Measurements from ENCODE around the gene PLCH1. TPM values are rescaled to one million over a fixed set of nuclear protein-coding genes. Genes with fewer than 3 reads are reported as not detected.

Gene PLCH1
- total RNA-seq, 1 experiment from 2014 or later = 1.4 TPM

DNA sequence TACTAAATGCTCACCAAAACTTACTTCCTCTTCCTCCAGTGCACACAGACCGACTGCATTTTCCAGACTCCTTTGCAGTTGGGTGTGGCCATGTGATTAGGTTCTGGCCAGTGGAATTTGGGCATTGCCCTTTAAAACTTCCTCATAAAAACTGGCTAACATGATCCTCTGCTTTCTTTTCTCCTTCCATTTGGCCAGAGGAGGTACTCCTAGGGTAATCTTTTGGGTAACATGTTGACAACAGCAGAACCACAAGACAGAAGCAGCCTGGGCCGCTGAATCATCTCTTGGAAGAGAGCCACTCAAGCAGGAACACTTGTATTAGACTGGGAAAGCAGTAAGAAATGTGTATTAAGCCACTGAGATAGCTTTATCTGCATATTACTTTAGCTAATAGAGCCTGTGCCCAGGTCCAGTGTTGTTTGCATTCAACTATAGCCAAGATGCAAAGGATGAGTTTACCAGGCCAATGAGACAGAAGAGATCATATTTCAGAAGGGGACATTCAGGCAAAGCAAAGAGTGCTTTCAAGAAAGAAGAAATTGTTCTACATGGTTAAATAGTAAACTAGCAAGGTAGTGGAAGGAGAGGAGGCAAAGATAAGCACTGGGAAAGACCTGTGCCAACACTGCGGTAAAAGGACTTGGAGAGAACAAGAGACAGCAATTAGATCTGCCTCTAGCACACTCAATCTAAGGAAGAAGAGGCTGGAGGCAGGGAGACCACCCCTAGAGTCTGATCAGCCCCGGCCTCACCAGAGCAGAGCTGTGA is 79.8 kb downstream of the PLCH1 start:
- TF ChIP-seq, protein P1, sequence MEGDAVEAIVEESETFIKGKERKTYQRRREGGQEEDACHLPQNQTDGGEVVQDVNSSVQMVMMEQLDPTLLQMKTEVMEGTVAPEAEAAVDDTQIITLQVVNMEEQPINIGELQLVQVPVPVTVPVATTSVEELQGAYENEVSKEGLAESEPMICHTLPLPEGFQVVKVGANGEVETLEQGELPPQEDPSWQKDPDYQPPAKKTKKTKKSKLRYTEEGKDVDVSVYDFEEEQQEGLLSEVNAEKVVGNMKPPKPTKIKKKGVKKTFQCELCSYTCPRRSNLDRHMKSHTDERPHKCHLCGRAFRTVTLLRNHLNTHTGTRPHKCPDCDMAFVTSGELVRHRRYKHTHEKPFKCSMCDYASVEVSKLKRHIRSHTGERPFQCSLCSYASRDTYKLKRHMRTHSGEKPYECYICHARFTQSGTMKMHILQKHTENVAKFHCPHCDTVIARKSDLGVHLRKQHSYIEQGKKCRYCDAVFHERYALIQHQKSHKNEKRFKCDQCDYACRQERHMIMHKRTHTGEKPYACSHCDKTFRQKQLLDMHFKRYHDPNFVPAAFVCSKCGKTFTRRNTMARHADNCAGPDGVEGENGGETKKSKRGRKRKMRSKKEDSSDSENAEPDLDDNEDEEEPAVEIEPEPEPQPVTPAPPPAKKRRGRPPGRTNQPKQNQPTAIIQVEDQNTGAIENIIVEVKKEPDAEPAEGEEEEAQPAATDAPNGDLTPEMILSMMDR (conservative IDR thresholded peaks at IDR 0.05) = no peak
- TF ChIP-seq EZH2 (IDR thresholded peaks at IDR 0.05; ENCODE audit: low read depth) = no peak
- Histone ChIP-seq H3K9me2 (ENCODE audit: insufficient read depth) (no peaks in the 10 kb centered on the region), H3K9me3 (ENCODE audit: insufficient read depth, low read depth) (no peaks in the 10 kb centered on the region), H4K20me1 (ENCODE audit: insufficient read depth) (no peaks in the 10 kb centered on the region), H3K4me1 (replicated peaks; ENCODE audit: insufficient read depth) (peaks cover 32% of the 10 kb centered on the region), H3F3A (ENCODE audit: insufficient read depth, low read depth) (no peaks in the 10 kb centered on the region; the same call in 1 of the 2 replicates), H3K36me3 (ENCODE audit: low read depth) (no peaks in the 10 kb centered on the region), H3K27me3 (ENCODE audit: insufficient read depth, low read depth) (no peaks in the 10 kb centered on the region), H3K79me2 (ENCODE audit: low read depth) (no peaks in the 10 kb centered on the region), H2AFZ (0 out of 2 replicates have a peak overlapping the region, but pooled peaks have one; percentile 0), H3K4me3 (no peak overlapping the region), H3K4me2 (no peak overlapping the region), H3K27ac (no peak overlapping the region)
- CTCF ChIA-PET = interaction anchor here (0.5 to 0.6 kb wide), 2 partner anchors 35 to 815 kb away, joined by 3 to 6 read pairs; no protein-coding TSS in a partner anchor
- intact Hi-C loops (cut with micrococcal nuclease; ENCODE audit: unreplicated experiment) = no loop called here
- BruUV-seq (replicated peaks) = no TSS peak
- peak in 1 of 2 experiments; percentile 50 for DNase-seq
- POLR2A ChIA-PET (ENCODE audit: unreplicated experiment) = interaction anchor here (0.6 kb wide), 1 partner anchor 113 kb away, joined by 5 read pairs; no protein-coding TSS in a partner anchor

DNA sequence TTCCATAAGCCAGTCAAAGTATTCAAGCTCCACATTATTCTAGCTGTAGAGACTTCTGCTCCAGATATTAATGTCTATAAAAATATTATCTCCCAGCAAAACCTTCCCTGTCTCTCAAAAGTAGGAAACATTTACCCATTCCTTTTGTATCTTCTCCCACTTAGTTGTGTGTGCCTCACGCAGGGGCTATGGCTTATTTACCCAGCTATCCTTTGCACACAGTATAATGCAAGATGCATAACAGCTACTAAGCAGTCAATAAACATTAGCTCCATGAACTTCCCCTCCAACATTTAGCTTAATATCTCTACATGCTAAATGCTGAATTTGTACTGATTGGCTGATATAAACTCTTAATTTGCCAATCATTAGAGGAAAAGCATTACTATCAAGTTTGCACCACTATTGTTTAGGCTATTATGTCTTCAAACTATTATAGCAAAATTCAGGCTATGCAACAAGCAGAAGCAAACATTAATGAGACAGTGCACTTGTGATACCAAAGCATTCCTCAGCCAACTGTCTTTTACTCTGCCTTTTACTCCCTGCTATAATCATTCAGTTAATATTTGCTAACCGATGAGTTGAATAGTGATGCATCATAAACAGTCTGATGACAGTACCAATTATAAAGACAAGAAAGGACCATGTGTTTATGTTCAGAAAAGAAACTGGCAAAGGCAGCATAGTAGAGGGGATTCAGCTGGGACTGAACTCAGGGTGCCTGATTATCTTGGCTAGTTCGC is 81.2 kb downstream of the PLCH1 start:
- Histone ChIP-seq H4K20me1 (ENCODE audit: insufficient read depth) (no peaks in the 10 kb centered on the region), H3K4me1 (replicated peaks; ENCODE audit: insufficient read depth) (peaks cover 32% of the 10 kb centered on the region), H3K36me3 (ENCODE audit: low read depth) (no peaks in the 10 kb centered on the region), H3K27ac (no peak overlapping the region), H3F3A (ENCODE audit: insufficient read depth, low read depth) (no peaks in the 10 kb centered on the region; the same call in 1 of the 2 replicates), H2AFZ (no peak overlapping the region), H3K4me2 (no peak overlapping the region), H3K9me2 (ENCODE audit: insufficient read depth) (no peaks in the 10 kb centered on the region), H3K9me3 (ENCODE audit: insufficient read depth, low read depth) (no peaks in the 10 kb centered on the region), H3K27me3 (ENCODE audit: insufficient read depth, low read depth) (no peaks in the 10 kb centered on the region), H3K79me2 (ENCODE audit: low read depth) (no peaks in the 10 kb centered on the region), H3K4me3 (no peak overlapping the region)
- intact Hi-C loops (cut with micrococcal nuclease; ENCODE audit: unreplicated experiment) = no loop called here
- DNase-seq = peak in 1 of 2 experiments; percentile 33
- CTCF ChIA-PET = interaction anchor here (0.6 kb wide), 1 partner anchor 48 kb away, joined by 3 read pairs; no protein-coding TSS in a partner anchor
- TF ChIP-seq, protein P1 (conservative IDR thresholded peaks at IDR 0.05) = no peak
- TF ChIP-seq EZH2 (IDR thresholded peaks at IDR 0.05; ENCODE audit: low read depth) = no peak
- POLR2A ChIA-PET (ENCODE audit: unreplicated experiment) = no interaction called here
- no TSS peak for BruUV-seq (replicated peaks)

DNA sequence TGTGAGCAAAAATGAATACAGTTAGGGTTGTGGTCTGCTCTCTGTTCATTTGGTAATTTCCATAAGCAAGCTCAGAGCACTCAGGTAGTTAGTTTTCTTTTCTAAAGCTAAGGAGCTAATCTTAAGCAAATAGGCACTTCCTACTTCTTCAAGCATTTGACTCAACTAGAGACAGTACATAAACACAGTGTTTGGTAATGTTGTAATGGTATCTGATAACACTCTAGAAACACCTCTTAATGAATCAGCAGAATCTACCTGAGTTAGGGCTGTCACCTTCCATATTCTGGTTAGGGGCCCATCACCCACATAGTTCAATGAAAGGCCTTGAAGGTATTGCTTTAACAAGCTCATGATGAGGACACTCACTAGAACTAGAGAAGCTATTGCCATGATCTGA is 83.1 kb downstream of the PLCH1 start:
- POLR2A ChIA-PET (ENCODE audit: unreplicated experiment) = no interaction called here

More for the DNA sequence above, 83.1 kb downstream of the PLCH1 start:
- Histone ChIP-seq H2AFZ (peak overlapping the region; percentile 36; the same call in 1 of the 2 replicates), H3K27ac (peak overlapping the region; percentile 40), H3K4me3 (no peak overlapping the region), H3K4me1 (replicated peaks; ENCODE audit: insufficient read depth) (peaks cover 32% of the 10 kb centered on the region), H3K36me3 (ENCODE audit: low read depth) (no peaks in the 10 kb centered on the region), H3K4me2 (peak overlapping the region; percentile 24), H3K9me2 (ENCODE audit: insufficient read depth) (no peaks in the 10 kb centered on the region), H4K20me1 (ENCODE audit: insufficient read depth) (no peaks in the 10 kb centered on the region), H3K79me2 (ENCODE audit: low read depth) (no peaks in the 10 kb centered on the region), H3F3A (ENCODE audit: insufficient read depth, low read depth) (no peaks in the 10 kb centered on the region; the same call in 1 of the 2 replicates), H3K27me3 (ENCODE audit: insufficient read depth, low read depth) (no peaks in the 10 kb centered on the region), H3K9me3 (ENCODE audit: insufficient read depth, low read depth) (no peaks in the 10 kb centered on the region)
- no peak for TF ChIP-seq EZH2 (IDR thresholded peaks at IDR 0.05; ENCODE audit: low read depth)
- TF ChIP-seq, protein P1 (conservative IDR thresholded peaks at IDR 0.05) = no peak
- intact Hi-C loops (cut with micrococcal nuclease; ENCODE audit: unreplicated experiment) = no loop called here
- DNase-seq = peak in 1 of 2 experiments; percentile 74
- no TSS peak for BruUV-seq (replicated peaks)
- CTCF ChIA-PET = no interaction called here
